Epithelial cell of esophagus (primary cell): ENCODE results near the gene ATG16L1.

Experiments
- DNase-seq: peaks from one replicate; pipeline ENCODE4 v3.0.0; 2010; ENCODE audit warnings: low read depth
- H3K4me3 ChIP-seq: 2 replicates; pipeline ENCODE4 v1.5.1; 2011; ENCODE audit warnings: mild to moderate bottlenecking, low read length, control low read depth
- CTCF ChIP-seq: IDR thresholded peaks from 2 replicates; pipeline ENCODE4 v1.5.1; 2011; ENCODE audit warnings: low read depth, mild to moderate bottlenecking, low read length, control low read depth, inconsistent platforms; ENCODE audit not compliant: insufficient read depth; ENCODE audit errors: missing control alignments

Gene ATG16L1

DNA sequence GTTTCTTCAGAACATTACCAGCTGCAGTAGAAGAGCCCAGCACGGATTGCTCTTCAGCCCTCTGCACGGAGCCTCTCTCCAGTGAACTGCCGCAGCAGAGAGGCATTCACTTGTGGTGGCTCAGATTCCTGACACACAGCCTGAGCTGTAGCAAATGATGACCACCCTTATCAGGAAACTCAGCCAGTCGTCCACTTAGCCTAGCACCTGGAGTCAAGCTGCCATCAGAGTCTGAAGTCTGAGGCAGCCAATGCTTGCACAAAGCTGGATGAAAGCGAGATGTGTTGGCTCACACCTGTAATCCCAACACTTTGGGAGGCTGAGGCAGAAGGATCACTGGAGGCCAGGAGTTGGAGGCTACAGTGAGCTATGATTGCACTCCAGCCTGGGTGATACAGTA is 44.4 kb downstream of the ATG16L1 start:
- DNase-seq, result no peak
- TF ChIP-seq CTCF, result no peak

DNA sequence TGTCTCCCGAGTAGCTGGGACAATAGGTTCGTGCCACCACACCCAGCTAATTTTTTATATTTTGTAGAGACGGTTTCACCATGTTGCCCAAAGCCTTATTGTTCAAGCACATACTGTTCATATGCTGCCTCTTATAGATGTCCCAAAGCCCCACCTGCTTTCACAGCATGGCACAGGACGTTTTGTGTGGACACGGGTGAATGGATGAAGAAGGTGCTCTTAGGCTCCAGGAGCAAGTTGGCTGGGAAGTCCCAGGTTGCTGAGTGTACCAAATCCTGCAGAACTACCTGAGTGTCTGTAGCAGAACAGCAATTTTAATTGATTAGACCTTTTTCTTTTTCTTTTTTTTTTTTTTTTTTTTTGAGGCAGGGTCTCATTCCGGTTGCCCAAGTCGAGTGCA is 45.6 kb downstream of the ATG16L1 start:
- no peak for DNase-seq
- H3K4me3 ChIP-seq, result no peak overlapping the region
- no peak for TF ChIP-seq CTCF

More for the DNA sequence above, 44.4 kb downstream of the ATG16L1 start:
- H3K4me3 ChIP-seq, result no peak overlapping the region

DNA sequence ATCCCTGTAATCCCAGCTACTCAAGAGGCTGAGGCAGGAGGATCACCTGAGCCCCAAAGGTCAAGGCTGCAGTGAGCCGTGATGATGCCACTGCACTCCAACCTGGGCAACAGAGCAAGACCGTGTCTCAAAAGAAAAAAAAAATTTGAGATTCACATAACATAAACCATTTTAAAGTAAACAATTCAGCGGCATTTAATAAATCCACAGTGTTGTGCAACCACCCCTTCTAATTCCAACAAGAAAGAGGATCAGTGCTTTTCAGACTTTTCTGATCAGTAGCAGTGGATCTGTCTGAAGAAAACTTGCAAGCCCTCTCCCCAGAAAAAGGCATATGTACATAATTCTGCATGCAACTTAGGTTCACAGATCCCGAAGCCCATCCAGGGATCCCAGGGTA is 48.9 kb downstream of the ATG16L1 start:
- no peak for TF ChIP-seq CTCF

DNA sequence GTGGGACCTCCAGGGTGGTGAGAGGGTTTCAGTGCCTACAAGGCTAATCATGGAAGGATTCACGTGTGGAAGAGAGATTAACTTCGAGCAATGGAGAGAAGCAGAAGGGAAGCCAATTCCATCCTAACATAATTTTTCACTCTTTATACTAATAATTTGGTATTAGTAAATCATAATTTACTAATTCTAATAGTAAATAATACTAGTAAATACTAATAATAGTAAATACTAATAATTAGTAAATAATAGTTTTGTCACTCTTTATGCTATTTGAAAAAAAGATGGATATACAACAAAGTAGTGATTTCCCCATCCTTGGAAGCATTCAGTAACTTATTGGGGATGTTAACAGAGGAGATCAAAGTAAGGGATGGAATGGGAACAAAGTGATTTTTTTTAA is 49.8 kb downstream of the ATG16L1 start:
- no peak overlapping the region for H3K4me3 ChIP-seq
- no peak for TF ChIP-seq CTCF
- DNase-seq, result no peak

More for the DNA sequence above, 48.9 kb downstream of the ATG16L1 start:
- no peak overlapping the region for H3K4me3 ChIP-seq
- DNase-seq, result no peak

DNA sequence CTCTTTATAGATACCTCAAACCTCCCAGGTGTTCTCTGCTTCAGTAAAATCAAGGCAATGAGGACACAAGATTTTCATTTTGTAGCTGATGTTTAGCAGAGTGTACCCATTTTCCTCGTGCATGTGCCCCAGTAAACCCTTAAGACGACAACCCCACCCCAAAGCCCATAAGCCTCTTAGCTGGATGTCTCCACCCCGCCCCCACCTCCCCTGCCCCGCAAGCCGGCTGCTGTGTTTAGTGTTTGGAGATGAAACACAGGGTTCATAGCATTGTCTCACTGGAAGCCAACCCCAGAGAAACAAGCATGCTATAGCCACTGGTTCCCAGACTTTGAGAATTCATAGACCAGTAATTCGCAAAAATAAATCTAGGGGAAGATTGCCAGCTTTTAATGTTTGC is 50.3 kb downstream of the ATG16L1 start:
- TF ChIP-seq CTCF, result no peak
- no peak for DNase-seq
- no peak overlapping the region for H3K4me3 ChIP-seq

GRCh38 chr2:233303252-233303651 is 51.8 kb downstream of the ATG16L1 start:
- no peak for TF ChIP-seq CTCF
- H3K4me3 ChIP-seq, result no peak overlapping the region
- DNase-seq, result no peak

DNA sequence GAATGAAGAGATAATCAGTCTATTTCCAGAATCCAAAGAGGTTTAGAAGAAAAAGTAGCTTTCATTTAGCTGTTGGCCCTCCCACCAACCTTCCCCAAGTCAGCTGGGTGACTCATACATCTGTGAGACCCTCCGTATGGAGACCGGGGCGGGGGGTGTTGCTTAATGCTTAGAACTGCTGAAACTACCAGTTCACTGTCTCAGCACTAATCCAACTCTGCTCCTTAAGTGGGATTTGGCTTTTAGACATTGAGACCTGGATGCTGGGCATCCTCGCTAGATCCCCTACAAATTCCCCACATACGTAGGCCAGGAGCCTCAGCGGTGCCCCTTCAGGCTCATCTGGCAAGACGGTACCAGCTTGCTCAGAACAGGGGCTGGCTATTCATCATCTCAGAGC is 56.1 kb downstream of the ATG16L1 start, which contains the start of gene SAG:
Gene SAG, plus strand, starts transcription at position 252 of the 400 bp plus-strand sequence. CDS start 1,374 bp downstream, outside the sequence.
- no peak within 1 kb of the TSS for H3K4me3 ChIP-seq
- TF ChIP-seq CTCF, result no peak
- DNase-seq, result no peak
